Pons (tissue), 1 donor: Measurements from ENCODE around the gene TECR.
"Not testable (repeated sequence)": the region's sequence is repeated elsewhere in the genome, so short reads cannot be mapped to it uniquely, and the experiment has no call there.

ENCODE experiments used
- DNase-seq: peaks from one replicate; pipeline ENCODE4 v3.0.0-alpha.2; 2016; ENCODE audit warnings: low spot score

The TECR gene

GRCh38 chr19:14529254-14530004 lies at the start of gene TECR:
Gene TECR (plus strand): TSS chr19:14529594. CDS start chr19:14529697, 103 bp downstream.
- peak; percentile 100 for DNase-seq

DNA sequence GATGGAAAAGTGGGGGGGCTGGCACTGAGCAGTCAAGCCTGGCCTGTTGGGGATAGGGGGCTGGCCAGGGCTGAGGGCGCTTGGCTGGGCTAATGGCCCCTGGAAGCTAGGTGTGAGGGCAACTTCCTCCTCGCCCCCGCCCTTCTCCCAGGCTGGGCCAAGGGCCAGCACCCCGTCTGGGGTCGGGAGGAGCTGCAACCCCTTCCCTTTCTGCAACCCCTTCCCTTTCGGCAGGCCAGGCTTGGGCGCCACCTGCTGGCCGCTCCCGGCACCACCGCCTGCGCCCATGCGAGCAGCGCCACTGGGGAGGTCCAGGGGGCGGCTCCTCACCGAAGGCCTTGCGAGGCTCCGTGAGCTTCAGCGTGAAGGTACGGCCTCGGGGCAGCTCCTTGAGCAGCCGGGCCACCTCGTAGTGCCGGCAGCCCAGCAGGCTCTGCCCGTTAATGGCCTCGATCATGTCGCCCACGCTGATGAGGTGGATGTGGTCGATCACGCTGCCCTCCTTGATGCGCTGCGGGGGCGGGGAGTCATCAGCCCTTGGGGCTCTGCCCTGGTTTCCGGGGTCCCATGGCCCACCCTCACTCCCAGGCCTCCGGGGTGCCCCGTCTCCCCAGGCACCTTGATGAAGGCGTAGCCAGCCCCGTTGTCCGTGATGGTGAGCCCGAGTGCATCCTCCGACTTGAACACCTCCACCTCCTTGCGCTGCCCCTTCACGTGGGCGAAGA lies 49.3 kb upstream of the TECR start:
- DNase-seq: no peak

DNA sequence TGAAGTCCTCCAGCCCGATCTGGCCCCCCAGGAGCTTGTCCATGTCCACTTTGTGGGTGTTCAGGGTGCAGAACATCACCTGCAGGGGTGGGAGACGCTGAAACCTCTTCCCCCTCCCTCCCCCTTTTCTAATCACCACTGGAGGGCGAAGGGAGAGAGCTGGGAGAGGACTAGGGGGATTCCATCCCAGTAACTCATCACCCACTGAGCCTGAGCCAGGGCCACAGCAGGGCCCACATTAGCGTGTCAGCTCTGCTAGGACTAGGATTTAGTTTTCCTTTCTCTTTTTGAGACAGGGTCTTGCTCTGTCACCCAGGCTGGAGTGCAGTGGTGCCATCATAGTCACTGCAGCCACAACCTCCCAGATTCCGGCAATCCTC lies 48.7 kb upstream of the TECR start:
- no peak for DNase-seq

- DNase-seq: no peak
Measured at GRCh38 chr19:14482172-14482941, 47.0 kb upstream of the TECR start.

GRCh38 chr19:14487370-14488125 lies 41.8 kb upstream of the TECR start:
- no peak for DNase-seq

DNA sequence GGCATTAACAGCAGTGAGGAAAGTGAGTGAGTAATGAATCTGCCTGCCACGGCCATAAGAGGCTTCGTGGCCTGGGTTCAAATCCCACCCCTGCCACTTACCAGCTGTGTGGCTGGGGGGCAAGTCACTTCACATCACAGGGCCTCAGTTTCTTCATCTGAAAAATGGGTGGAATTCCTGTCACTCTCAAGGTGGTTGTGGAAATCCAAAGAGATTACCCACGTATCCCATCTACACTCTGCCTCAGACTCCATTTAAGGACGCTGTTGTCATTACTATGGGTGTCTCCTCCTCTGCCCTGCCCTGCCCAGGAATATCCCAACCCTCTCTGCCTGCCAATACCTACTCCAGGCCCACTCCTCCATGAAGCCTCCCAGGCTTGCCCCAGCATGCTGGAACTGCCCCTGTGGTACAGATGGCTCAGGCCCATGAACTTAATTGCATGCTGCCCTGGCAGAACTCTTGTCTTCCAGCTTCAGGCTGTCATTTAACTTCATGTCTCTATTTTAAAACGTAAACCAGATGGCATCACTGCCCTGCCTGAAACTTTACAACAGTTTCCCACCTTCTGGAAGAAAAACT lies 36.5 kb upstream of the TECR start:
- DNase-seq: no peak

DNA sequence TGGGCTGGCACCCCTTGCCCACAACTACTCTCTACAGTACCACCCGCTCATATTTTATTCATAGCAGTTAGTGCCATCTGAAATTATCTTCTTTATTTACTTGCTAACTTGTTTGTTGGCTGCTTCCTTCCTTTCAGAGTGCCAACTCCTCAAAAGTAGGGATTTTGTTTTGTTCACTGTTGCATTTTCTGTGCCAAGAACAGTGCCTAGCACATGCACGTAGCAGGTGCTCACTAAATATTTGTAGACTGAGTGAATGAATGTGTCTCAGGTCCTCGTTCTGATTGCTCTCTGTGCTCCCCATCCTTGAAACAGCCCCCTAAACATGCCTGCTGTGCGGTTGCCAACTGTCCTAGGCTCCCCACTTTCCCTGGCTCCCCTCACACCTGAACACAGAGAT lies 35.0 kb upstream of the TECR start:
- DNase-seq: no peak

GRCh38 chr19:14494910-14495671 lies 34.3 kb upstream of the TECR start:
- no peak for DNase-seq

- DNase-seq: no peak
Measured at GRCh38 chr19:14495672-14496028, 33.7 kb upstream of the TECR start.

DNA sequence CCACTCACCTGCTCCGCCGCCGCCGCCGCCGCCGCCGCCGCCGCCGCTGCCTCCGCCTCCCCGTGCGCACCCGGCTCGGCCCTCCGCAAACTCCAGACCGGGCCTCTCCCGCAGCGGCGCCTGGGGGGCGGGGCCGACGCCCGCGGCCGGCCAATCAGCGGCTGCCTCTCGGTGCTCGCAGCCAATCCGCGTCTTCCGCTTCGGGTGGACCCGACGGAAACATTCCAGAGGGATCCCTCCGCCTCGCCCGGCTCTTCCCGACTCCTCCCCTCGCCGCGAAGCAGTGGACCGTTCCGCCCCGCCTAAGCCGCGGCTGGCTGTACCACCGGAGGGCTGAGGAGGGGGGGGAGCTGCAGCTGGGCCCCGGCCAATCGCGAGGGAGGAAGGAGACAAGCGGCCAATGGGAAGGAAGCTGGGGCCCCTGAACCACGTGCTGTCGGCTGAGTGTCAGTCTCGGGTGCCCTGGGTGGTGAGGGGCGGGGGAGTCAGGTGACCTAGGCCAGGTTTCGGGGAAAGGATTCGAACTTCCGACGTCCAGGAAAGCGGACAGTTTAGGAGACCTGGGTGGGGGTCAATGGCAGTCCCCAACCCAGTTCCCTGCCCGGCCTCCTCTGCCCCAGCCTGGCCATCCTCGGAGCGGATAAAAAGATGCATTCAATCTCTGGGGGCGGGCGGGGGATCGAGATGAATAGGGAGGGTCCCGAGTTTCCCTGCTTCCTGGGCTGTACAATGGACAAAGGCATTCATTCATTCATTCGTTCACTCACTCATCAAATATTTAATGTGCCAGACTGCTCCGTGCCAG lies 33.2 kb upstream of the TECR start, which contains the start of gene GIPC1:
Gene GIPC1, minus strand, starts transcription at position 99 of the 805 bp plus-strand sequence. CDS start 13,151 bp downstream, outside the sequence.
- DNase-seq: peak; percentile 96

DNA sequence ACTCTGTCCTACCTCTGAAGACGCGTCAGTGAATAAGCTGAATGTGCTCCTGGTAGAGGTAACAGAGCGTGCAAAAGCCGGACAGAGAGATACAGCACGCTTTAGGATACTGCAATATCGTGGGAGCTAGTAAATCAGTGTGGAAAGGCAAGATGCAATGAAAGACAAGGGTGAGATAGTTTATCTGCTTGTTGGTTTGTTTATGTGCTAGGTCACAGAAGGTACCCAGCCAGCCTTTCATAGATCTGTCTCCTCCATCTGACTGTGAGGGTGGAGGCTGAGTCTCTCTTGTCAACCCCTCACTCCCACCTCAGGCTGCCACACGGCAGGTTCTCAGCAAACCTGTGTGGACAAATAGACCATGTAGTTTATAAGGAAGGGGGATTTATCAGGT lies 32.6 kb upstream of the TECR start:
- no peak for DNase-seq

DNA sequence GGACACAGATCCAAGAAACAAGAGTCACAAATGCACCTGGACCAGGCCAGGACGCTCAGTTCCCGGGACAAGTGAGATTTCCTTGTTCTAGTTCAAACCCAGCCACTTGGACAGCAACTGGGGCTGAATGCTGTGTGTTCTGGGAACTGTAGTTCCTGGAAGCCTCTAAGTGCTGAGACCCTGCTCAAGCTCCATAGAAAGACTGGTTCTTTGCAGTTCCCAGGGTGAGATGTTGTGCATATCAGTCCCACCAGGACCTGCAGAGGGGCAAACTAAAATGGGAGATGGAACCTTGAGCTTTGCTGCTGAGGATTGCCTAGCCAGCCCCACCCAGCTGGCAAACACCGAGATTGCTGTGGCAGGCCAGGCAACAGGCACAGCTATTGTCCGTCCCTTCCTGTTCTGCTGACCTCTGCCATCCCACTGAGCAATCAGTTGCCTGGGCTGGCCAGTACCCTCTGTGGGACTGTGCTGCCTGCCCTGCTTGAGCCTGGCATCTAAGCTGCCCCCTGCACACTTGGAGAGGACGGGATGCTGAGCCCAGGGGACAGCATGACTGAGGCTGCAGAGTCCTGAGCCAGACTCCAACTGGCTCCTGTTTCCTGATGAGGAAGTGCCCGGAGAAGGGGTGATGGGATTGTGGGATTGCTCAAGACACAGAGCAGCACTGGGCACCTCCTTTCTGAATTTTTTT lies 32.0 kb upstream of the TECR start:
- DNase-seq: peak; percentile 83

- no peak for DNase-seq
Measured at GRCh38 chr19:14502334-14503092, 26.9 kb upstream of the TECR start.

- DNase-seq: no peak
Measured at GRCh38 chr19:14503285-14503684, 26.1 kb upstream of the TECR start.

DNA sequence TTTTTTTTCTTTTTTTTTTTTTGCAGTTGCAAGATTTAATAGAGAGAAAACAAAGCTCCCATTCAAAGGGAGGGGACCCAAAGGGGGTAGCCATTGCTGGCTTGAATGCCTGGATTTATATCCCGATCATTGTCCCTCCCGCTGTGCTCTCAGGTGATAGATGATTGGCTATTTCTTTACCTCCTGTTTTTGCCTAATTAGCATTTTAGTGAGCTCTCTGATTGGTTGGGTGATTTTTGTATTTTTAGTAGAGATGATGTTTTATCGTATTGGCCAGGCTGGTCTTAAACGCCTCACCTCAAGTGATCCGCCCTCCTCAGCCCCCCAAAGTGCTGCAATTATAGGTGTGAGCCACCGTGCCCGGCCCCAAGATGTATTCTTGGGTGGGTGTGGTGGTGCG lies 24.8 kb upstream of the TECR start:
- DNase-seq: not testable (repeated sequence)

GRCh38 chr19:14505488-14506239 lies 23.7 kb upstream of the TECR start:
- DNase-seq: no peak

- no peak for DNase-seq
Measured at GRCh38 chr19:14507704-14508542, 21.5 kb upstream of the TECR start.
